Activated CD4-positive, alpha-beta T cell treated with anti-CD3 and anti-CD28 coated beads, Interleukin-2, amount 50 U/mL, for 1 hour (primary cell): ENCODE measurements around the gene DUSP3.
"Not testable (repeated sequence)": the region's sequence is repeated elsewhere in the genome, so short reads cannot be mapped to it uniquely, and the experiment has no call there.

Experiments
- DNase-seq: peaks from one replicate; pipeline ENCODE4 v3.0.0-alpha.2; 2020

The DUSP3 gene

DNA sequence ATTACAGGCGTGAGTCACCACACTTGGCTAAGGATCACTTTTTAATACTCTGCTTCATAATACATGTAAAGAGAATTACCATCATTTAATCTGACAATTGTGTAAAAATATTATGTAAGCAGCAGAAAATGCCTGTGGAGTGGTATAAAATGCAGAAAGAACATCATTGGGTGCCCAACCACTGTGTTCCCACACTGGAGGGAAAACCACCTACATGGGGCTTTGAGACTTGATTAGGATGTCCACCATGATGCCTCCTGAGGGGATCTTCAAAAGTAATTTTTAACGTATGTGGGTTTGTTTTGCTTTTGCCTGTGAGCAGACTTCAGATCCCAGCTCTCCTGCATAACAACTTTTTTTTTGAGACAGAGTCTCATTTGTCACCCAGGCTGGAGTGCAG, 20.3 kb upstream of the DUSP3 start:
- no peak for DNase-seq

- not testable (repeated sequence) for DNase-seq
Observed at GRCh38 chr17:43798024-43798423, 19.2 kb upstream of the DUSP3 start.

DNA sequence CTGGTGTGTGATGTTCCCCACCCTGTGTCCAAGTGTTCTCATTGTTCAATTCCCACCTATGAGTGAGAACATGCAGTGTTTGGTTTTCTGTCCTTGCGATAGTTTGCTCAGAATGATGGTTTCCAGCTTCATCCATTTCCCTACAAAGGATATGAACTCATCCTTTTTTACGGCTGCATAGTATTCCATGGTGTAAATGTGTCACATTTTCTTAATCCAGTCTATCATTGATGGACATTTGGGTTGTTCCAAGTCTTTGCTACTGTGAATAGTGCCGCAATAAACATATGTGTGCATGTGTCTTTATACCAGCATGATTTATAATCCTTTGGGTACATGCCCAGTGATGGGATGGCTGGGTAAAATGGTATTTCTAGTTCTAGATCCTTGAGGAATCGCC, 13.9 kb upstream of the DUSP3 start:
- DNase-seq, result not testable (repeated sequence)

GRCh38 chr17:43791589-43791988, 12.8 kb upstream of the DUSP3 start:
- DNase-seq, result no peak

DNA sequence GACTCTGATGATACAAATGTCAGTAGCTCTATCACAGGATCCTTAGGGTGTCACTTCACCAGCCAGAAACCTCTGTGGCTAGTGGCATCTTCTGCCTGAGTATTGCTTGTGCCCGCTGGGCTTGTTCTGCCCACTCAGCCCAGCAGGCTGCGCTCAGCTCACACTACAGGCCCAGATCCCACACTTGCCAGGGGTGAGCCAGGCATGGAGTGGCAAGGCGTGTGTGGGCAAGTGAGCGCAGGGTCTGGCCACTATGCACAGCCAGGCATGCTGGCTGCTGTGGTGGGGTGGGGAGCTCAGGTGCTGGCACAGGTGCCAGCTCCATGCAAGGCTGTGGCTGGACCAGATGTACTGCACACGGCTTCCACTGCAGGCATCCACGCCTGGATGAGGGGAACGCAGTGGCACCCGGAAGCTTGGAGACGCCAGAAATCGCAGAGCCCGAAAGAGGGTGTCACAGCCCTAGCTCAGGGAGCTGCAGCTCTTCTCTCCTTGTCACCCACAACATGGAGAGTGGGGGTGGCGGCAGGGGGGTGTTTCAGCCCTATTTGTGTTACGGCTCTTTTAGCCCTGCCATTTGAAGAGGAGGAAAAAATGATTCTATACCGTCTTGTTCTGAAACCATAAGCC, 11.6 kb upstream of the DUSP3 start:
- DNase-seq, result no peak

DNA sequence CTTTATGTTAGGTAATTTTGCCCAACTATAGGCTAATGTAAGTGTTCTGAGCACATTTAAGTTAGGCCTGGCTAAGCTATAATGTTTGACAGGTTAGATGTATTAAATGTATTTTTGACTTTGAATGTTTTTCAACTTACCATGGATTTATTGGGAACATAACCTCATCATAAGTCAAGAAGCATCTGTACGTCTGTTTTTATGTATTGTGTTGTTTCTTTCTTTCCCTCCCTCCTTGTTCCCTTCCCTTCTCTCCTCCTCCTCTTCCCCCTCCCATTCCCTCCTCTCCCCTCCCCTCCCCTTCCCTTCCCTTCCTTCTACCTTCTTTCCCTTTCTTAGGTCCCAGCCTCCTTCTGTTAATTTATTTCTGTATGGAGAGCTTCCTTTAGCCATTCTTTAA, 10.7 kb upstream of the DUSP3 start:
- DNase-seq, result no peak

DNA sequence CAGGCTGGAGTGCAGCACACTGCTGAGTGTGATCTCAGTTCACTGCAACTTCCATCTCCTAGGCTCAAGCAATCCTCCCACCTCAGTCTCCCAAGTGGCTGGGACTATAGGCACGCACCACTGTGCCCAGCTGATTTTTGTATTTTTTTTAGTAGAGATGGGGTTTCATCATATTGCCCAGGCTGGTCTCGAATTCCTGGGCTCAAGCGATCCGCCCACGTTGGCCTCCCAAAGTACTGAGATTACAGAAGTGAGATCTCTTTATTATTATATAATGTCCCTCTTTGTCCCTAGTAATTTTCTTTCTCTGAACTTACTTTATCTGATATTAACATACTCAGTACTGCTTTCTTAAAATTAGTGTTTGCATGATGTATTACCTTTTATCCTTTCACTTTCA, 9.8 kb upstream of the DUSP3 start:
- DNase-seq, result no peak

DNA sequence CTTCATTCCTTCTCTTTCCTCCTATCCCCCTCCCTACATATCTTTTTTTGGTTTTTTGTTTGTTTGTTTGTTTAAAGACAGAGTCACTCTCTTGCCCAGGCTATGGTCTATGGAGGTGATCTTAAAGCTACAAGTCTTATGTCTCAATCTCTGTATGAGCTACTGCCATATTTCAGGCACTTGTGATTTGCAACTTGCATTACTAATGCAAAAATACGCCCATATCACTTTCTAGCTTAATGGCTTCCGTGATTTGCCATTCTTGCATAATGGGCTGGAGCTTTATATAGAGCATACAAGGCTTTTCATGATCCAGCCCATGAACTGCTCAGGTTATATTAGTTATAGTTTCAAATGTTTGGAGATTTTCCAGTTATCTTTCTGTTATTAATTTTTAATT, 9.0 kb upstream of the DUSP3 start:
- no peak for DNase-seq

DNA sequence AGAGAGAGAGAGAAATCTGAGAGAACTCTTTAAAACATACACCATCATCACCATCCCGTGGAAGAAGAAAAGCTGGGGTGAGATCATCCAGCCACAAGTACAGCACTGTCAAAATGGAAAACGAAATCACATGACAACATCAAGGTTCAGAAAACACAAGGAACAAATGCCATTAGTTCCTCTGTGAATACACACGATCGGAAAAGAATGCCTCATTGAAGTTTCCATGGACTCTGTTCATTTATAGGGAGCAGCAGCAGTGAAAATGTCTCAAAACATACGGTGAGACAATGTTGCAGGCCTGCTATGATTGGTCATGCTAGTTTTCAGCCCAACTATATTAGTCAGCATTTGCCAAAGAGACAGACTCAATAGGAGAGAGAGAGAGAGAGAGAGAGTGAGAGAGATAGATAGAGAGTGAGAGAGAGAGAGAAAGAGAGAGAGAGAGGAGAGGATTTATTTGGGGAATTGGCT, 5.9 kb upstream of the DUSP3 start:
- no peak for DNase-seq

DNA sequence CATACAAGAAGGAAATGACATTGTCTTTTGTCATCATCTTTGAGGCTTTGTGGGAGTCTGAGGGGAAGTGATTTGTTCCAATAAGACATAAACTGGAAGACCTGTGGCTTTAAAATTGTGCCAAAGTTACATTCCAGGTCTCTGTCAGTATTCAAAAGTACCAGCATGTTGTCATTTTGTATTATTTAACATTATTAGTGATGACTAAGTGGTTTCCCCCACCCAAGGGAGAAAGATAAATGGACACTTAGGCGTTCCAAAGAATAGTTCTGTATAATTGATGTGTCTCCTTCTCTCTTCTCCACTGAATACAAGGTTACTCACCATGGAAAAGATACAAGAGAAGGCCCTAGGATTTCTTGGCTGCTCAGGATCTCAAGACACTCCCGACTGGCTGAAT, 5.3 kb upstream of the DUSP3 start:
- DNase-seq, result no peak

GRCh38 chr17:43782913-43783680, 4.3 kb upstream of the DUSP3 start:
- no peak for DNase-seq

- no peak for DNase-seq
Observed at GRCh38 chr17:43780135-43780534, 1.4 kb upstream of the DUSP3 start, which contains the start of gene CFAP97D1. Gene CFAP97D1, plus strand, starts transcription at chr17:43780435. Its CDS starts 28 bp downstream, at chr17:43780463.

DNA sequence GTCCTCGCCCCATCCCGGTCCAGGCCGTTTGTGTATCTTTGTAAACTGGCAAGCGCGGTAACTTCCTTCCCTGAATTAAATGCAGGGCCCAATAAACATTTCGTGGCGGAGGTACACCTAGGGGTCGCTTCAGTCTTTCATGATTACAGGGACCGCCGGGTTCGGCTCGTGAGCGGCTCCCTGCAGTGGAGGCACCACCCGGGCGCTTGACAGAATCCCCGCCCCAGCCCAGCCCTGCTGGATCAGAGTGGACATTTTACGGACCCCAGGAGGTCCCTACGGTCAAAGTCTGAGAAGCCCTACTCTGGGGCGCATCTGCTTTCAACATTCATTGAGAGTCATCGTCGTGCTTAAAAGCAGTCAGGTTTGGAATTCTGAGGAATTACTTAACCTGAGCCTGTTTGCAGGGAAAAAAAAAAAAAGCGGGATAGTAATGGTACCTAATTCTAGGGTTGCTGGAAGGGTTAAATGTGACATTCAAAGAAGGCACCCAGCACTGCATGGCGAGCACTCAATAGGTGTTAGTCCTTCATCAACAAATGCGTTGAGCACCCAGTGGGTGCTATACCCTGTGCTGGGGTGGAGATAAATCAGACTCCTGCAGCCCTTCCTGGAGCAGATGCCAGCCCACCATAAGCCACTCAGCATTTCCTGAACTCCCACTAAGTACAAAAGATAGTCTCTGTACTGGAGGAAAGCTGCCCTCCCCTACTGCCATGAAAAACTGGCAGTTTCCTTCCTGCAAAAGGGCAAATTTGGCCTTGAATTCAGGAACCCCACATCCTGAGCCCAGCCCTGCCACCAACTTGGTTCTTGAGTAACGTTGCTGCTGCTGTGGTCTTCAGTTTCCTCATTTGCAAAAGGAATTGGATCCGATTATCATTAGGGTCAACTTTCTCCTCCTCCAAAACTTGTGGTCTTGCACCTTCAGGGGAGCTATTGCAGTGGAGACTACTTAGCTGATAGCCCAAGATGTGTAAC, 658 bp upstream of the DUSP3 start:
- no peak for DNase-seq

GRCh38 chr17:43774304-43775250, 4.2 kb downstream of the DUSP3 start:
- DNase-seq, result no peak

- DNase-seq, result no peak
Observed at GRCh38 chr17:43772877-43773648, 5.7 kb downstream of the DUSP3 start.

DNA sequence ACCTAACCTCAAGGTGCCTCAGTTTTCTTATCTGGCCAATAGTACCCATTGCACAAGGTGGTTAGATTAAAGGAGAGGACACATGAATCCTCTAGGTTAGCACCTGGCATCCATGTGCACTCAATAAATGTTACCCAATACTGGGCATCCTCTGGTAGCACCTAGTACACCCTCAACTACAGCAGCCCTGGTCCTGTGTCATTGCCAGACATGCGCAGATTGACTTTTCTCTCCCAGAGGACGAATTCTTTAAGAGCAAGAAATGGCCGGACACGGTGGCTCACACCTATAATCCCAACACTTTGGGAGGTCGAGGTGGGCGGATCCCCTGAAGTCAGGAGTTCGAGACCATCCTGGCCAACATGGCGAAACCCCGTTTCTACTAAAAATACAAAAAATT, 7.3 kb downstream of the DUSP3 start:
- no peak for DNase-seq

- DNase-seq, result no peak
Observed at GRCh38 chr17:43770957-43771356, 7.8 kb downstream of the DUSP3 start.

GRCh38 chr17:43769859-43770258, 8.9 kb downstream of the DUSP3 start:
- DNase-seq, result no peak

DNA sequence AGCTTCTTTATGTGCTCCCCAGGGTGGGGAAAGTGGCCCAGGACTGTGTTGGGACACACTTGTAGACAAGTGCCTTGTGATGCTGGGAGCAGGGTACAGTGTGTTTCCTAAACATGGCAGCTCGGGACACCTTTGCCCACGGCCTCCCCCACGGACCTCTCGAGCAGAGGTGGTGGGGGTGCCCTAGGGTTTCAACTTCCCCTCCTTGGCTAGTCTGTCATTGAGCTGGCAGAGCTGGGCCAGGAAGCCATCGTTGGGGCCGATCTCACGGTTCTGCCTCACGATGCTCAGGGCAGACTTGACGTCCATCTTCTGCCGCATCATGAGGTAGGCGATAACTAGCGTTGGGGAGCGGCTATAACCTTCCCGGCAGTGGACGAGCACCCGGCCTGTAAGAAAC, 9.4 kb downstream of the DUSP3 start:
- no peak for DNase-seq

GRCh38 chr17:43768943-43769342, 9.8 kb downstream of the DUSP3 start:
- no peak for DNase-seq

DNA sequence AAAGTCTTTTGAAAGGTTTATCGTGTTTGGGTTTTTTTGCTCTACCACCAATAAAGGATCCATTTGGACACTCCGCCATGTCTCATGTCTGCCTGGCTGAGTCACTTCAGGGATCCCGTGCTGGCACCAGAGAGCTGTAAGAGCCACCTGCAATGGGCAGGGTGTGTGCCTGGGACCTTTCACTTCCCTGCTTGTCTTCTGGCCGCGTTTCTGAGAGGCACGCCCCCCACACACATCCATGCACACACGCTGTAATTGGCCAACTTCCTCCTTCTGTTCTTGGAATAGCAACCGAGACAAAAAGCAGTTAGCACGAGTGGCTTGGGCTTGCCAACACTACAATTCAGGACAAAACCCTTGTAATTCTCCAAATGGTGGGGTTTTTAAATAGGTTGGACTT, 10.4 kb downstream of the DUSP3 start:
- DNase-seq, result no peak
